GM23338 (cell line): ENCODE measurements around the gene DLGAP3.

Experiments used
- CREB1 ChIP-seq: fragments of 250-450 bp; sonication (Bioruptor Pico); IDR thresholded peaks from 2 replicates; pipeline ENCODE4 v1.5.0; 2020; ENCODE audit warnings: low read depth, mild to moderate bottlenecking, moderate library complexity
- CTCF ChIP-seq, 2 experiments: fragments of 200-600 bp in 1 of 2; sonication (generic) in 1 of 2; conservative IDR thresholded peaks; 2 replicates each; pipeline versions ENCODE4 v1.5.1 to v1.6.1; 2016 to 2017; ENCODE audit warnings: antibody characterized with exemption in 2 of 2, low read depth in 2 of 2, mild to moderate bottlenecking in 2 of 2, moderate library complexity in 1 of 2
- EZH2 ChIP-seq: fragments of 200-600 bp; sonication (generic); IDR thresholded peaks from one replicate; pipeline ENCODE4 v1.8.0; 2017; ENCODE audit warnings: antibody characterized with exemption, mild to moderate bottlenecking, low read depth; ENCODE audit not compliant: unreplicated experiment
- EZH2phosphoT487 ChIP-seq: fragments of 200-600 bp; sonication (generic); IDR thresholded peaks from one replicate; pipeline ENCODE4 v1.8.1; 2018; ENCODE audit warnings: antibody characterized with exemption; ENCODE audit not compliant: unreplicated experiment
- NANOG ChIP-seq: IDR thresholded peaks from 2 replicates; pipeline ENCODE4 v1.6.1; 2016; ENCODE audit warnings: antibody characterized with exemption, borderline replicate concordance
- POLR2AphosphoS5 ChIP-seq: IDR thresholded peaks from 2 replicates; pipeline ENCODE4 v1.6.1; 2016; ENCODE audit warnings: antibody characterized with exemption, low read depth
- REST ChIP-seq: IDR thresholded peaks from one replicate; pipeline ENCODE4 v1.6.1; 2018; ENCODE audit warnings: antibody characterized with exemption; ENCODE audit not compliant: unreplicated experiment
- ZNF114 ChIP-seq: fragments of 250-450 bp; sonication (Bioruptor Pico); IDR thresholded peaks from 2 replicates; pipeline ENCODE4 v1.5.0; 2020; ENCODE audit warnings: mild to moderate bottlenecking, moderate library complexity
- ZNF331 ChIP-seq: fragments of 250-450 bp; sonication (Bioruptor Pico); IDR thresholded peaks from 2 replicates; pipeline ENCODE4 v1.5.0; 2020; ENCODE audit warnings: low read depth, mild to moderate bottlenecking, moderate library complexity

DNA sequence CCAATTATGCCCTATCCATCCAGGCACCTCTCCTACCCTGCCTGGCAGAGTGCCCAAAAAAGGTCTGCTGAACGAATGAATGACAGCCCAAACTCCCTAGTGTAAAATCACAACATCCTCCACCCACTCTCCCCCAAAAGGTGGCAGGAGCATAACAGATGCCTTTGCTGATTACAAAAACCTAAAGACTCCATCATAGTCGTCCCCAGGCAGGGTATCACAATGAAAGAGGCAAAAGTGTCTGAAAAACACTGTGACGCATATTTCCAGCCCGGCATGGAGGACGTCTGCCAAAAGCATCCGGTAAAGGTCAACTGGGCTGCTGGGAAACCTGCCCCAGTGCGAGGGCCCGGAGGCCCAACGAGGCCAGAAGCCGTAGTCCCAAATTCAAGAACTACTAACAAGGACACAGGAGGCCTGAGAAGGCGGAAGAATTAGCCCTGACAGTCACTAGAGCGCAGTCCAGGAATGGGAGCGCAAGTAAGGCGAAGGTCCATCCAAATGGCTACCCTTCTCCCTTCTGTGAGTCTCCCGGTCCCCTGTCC is 70.5 kb downstream of the DLGAP3 start:
- TF ChIP-seq CTCF (conservative IDR thresholded peaks at IDR 0.05; ENCODE audit: low read depth in 2 of 2) (no peak), EZH2 (no peak), POLR2AphosphoS5 (no peak), NANOG (no peak), EZH2phosphoT487 (no peak), ZNF114 (CRISPR knock-in tag) (no peak), ZNF331 (no peak), CREB1 (CRISPR knock-in tag) (no peak), REST (no peak)
